Keratinocyte (primary cell): ENCODE data around the gene HIP1. TPM values are rescaled to one million over a fixed set of nuclear protein-coding genes. Genes with fewer than 3 reads are reported as not detected.

Experiments
- DNase-seq: peaks from one replicate; pipeline ENCODE4 v3.0.0-alpha.2; 2011; ENCODE audit warnings: low read depth, missing footprints, low spot score
- FAIRE-seq: peaks from 2 replicates; lab custom pipeline; 2011; peaks lifted over from hg19 to GRCh38; lab: Jason Lieb, UNC
- H2AFZ ChIP-seq: 2 replicates; pipeline ENCODE4 v1.6.0; 2012; ENCODE audit warnings: low read length, control low read depth, inconsistent platforms; ENCODE audit not compliant: control insufficient read depth
- H3K27ac ChIP-seq: 2 replicates; pipeline ENCODE4 v1.5.1; 2011; ENCODE audit warnings: low read length; ENCODE audit not compliant: control insufficient read depth, insufficient read depth
- H3K27me3 ChIP-seq: 3 replicates; pipeline ENCODE4 v1.6.0; 2011; ENCODE audit warnings: low read length; ENCODE audit not compliant: control insufficient read depth, insufficient read depth; ENCODE audit errors: extremely low read depth
- H3K36me3 ChIP-seq, 2 experiments: 2 replicates in 1 of 2; 3 replicates in 1 of 2; pipeline ENCODE4 v1.5.1; 2011; ENCODE audit warnings: low read length in 2 of 2, mild to moderate bottlenecking in 1 of 2; ENCODE audit not compliant: control insufficient read depth in 2 of 2, insufficient read depth in 2 of 2; ENCODE audit errors: extremely low read depth in 1 of 2
- H3K4me1 ChIP-seq: 3 replicates; pipeline ENCODE4 v1.5.1; 2011; ENCODE audit warnings: low read length; ENCODE audit not compliant: control insufficient read depth, insufficient read depth; ENCODE audit errors: extremely low read depth
- H3K4me2 ChIP-seq: 3 replicates; pipeline ENCODE4 v1.6.0; 2011; ENCODE audit warnings: low read depth, low read length; ENCODE audit not compliant: control insufficient read depth, insufficient read depth; ENCODE audit errors: extremely low read depth
- H3K4me3 ChIP-seq, 3 experiments: fragments of 200-600 bp in 1 of 3; sonication (generic) in 1 of 3; 2 replicates in 2 of 3; 3 replicates in 1 of 3; pipeline ENCODE4 v1.5.1; 2011 to 2016; ENCODE audit warnings: low read length in 3 of 3, mild to moderate bottlenecking in 3 of 3, control low read depth in 2 of 3, inconsistent platforms in 1 of 3, low read depth in 1 of 3, mixed read lengths in 1 of 3, mixed run types in 1 of 3, moderate library complexity in 1 of 3; ENCODE audit not compliant: control insufficient read depth in 2 of 3, insufficient read depth in 2 of 3; ENCODE audit errors: extremely low read depth in 1 of 3
- H3K79me2 ChIP-seq: 2 replicates; pipeline ENCODE4 v1.6.0; 2012; ENCODE audit warnings: low read length; ENCODE audit not compliant: control insufficient read depth, insufficient read depth
- H3K9ac ChIP-seq: 3 replicates; pipeline ENCODE4 v1.6.0; 2011; ENCODE audit warnings: low read length; ENCODE audit not compliant: control insufficient read depth, insufficient read depth; ENCODE audit errors: extremely low read depth
- H3K9me1 ChIP-seq: 3 replicates; pipeline ENCODE4 v1.6.0; 2011; ENCODE audit warnings: low read length; ENCODE audit not compliant: control insufficient read depth, insufficient read depth; ENCODE audit errors: extremely low read depth
- H3K9me3 ChIP-seq: 2 replicates; pipeline ENCODE4 v1.5.1; 2012; ENCODE audit warnings: low read depth, low read length; ENCODE audit not compliant: control insufficient read depth
- H4K20me1 ChIP-seq: 3 replicates; pipeline ENCODE4 v1.6.0; 2011; ENCODE audit warnings: low read length; ENCODE audit not compliant: control insufficient read depth, insufficient read depth; ENCODE audit errors: extremely low read depth
- CTCF ChIP-seq, 3 experiments: IDR thresholded peaks in 1 of 3; conservative IDR thresholded peaks in 1 of 3; optimal IDR thresholded peaks in 1 of 3; 2 replicates in 2 of 3; 3 replicates in 1 of 3; pipeline versions ENCODE3 to v1.5.1; 2011; ENCODE audit warnings: low read length in 3 of 3, mild to moderate bottlenecking in 3 of 3, moderate library complexity in 2 of 3, control low read depth in 1 of 3, inconsistent platforms in 1 of 3; ENCODE audit not compliant: insufficient read depth in 2 of 3; ENCODE audit errors: extremely low read depth in 1 of 3
- EZH2 ChIP-seq: IDR thresholded peaks from one replicate; pipeline ENCODE4 v1.6.1; 2012; ENCODE audit warnings: inconsistent platforms, mild to moderate bottlenecking, low read length, moderate library complexity
- dilution Hi-C: fragments of 300-500 bp; cut with MboI; formaldehyde crosslinking; loops from one replicate; pipeline ENCODE4 v1.7.0; 2020; ENCODE audit warnings: low sequenced_read_pairs; ENCODE audit not compliant: extremely low pct_ligation_motif_present
- polyA plus RNA-seq, 5 experiments: library from polyadenylated mRNA; depleted of rRNA in 3 of 5; stranded (reverse) in 3 of 5; stranded (forward) in 1 of 5; unstranded in 1 of 5; fragments of >200 nt; gene quantifications; 1 replicate in 1 of 5; 2 replicates in 3 of 5; 3 replicates in 1 of 5; pipeline versions ENCODE4 v1.2.1 to v1.2.3, GENCODE V29; 2011 to 2012; ENCODE audit warnings: missing spikeins in 2 of 5, low read depth in 1 of 5, low replicate concordance in 1 of 5

Gene HIP1
- polyA plus RNA-seq, 1 donor (not counting 4 experiments of a cell fraction or from before 2014, with no cell fraction given): 5.0 TPM

- no peak for FAIRE-seq
- dilution Hi-C loops: no loop called here
- Histone ChIP-seq H3K9me3 (no peaks in the 10 kb centered on the region), H3K79me2 (no peaks in the 10 kb centered on the region), H3K4me1 (no peaks in the 10 kb centered on the region), H3K4me2 (no peak overlapping the region), H3K27ac (no peak overlapping the region), H3K36me3 (no peaks in the 10 kb centered on the region), H3K4me3 (no peak overlapping the region), H3K9ac (no peak overlapping the region), H3K27me3 (no peaks in the 10 kb centered on the region), H2AFZ (no peak overlapping the region), H3K9me1 (no peaks in the 10 kb centered on the region), H4K20me1 (no peaks in the 10 kb centered on the region)
- no peak for DNase-seq
- TF ChIP-seq CTCF (optimal IDR thresholded peaks at IDR 0.05 in 1 of 3, IDR thresholded peaks at IDR 0.05 in 1 of 3, conservative IDR thresholded peaks at IDR 0.05 in 1 of 3; ENCODE audit: extremely low read depth in 1 of 3, insufficient read depth in 2 of 3, low read length in 3 of 3): no peak
- TF ChIP-seq EZH2: no peak
Measured at GRCh38 chr7:75756206-75756990, 17.7 kb upstream of the HIP1 start.

GRCh38 chr7:75743455-75743859, 4.7 kb upstream of the HIP1 start:
- H3K36me3 ChIP-seq: no peaks in the 10 kb centered on the region
- TF ChIP-seq CTCF (optimal IDR thresholded peaks at IDR 0.05 in 1 of 3, IDR thresholded peaks at IDR 0.05 in 1 of 3, conservative IDR thresholded peaks at IDR 0.05 in 1 of 3; ENCODE audit: extremely low read depth in 1 of 3, insufficient read depth in 2 of 3, low read length in 3 of 3) (no peak), EZH2 (no peak)
- no peaks in the 10 kb centered on the region for H4K20me1 ChIP-seq
- peaks cover 3% of the 10 kb centered on the region for H3K4me1 ChIP-seq
- H3K9me1 ChIP-seq: no peaks in the 10 kb centered on the region
- H3K79me2 ChIP-seq: no peaks in the 10 kb centered on the region
- FAIRE-seq (no peak), DNase-seq (no peak)
- no peak overlapping the region for H2AFZ ChIP-seq
- H3K9me3 ChIP-seq: no peaks in the 10 kb centered on the region
- no peak overlapping the region for H3K4me2 ChIP-seq
- dilution Hi-C loops: no loop called here
- H3K27me3 ChIP-seq: no peaks in the 10 kb centered on the region
- no peak overlapping the region for H3K27ac ChIP-seq
- H3K4me3 ChIP-seq: no peak overlapping the region
- no peak overlapping the region for H3K9ac ChIP-seq
